HG03469 (cell line): ENCODE results near the gene KRTAP5-5.
"Not testable (repeated sequence)": the region's sequence is repeated elsewhere in the genome, so short reads cannot be mapped to it uniquely, and the experiment has no call there.

Source experiments
- ATAC-seq: cut with Tn5 transposase; IDR thresholded peaks from one replicate; pipeline ENCODE4 v1.9.1; 2021; ENCODE audit warnings: mild to moderate bottlenecking, moderate library complexity, moderate number of reproducible peaks; ENCODE audit not compliant: unreplicated experiment

KRTAP5-5 gene

DNA sequence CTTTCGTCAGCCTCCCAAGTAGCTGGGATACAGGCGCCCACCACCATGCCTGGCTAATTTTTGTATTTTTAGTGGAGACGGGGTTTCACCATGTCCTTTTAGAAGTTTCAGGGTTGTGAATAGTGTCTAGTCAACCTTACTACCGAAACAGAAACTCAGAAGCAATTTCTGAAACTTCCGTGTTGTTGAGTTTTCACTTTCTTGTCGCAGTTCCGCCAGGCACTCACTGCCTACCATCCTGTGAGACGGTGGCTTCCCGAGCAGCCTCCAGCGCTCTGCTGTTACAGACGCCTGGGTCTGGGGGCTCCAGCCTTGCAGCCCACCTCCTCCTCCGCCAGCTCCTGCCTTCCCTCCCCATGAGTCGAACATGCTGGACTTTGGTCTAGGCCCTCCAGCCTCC, 23.7 kb upstream of the KRTAP5-5 start:
- not testable (repeated sequence) for ATAC-seq

DNA sequence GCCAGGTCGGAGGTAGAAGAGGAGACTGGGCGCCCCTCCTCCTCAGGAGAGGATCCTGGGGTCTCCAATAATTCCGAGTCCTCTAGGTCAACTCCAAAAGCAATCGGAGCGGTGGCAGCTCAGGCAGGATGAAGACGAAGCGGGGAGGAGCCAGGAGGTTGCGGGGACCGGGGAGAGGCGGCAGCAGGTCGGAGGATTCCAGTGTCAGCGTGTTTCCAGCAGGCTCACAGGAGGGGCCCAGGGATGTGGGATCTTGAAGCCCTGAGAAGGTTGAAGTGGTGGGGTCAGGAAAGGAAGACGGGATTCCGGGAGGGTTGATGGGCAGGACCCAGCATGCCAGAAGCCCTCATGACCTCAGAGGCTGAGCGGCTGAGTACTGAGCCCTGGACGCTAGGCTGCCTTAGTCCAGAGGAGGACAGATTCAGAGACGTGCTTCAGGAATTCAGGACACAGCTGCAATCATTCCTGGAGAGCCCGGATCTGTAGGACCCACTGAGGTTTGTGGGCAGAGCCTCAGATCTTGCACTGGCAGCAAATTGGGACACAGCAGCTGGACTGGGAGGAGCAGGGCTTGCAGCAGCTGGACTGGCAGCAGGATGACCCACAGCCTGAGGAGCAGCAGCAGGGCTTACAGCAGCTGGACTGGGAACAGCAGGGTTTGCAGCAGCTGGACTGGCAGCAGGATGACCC, 22.3 kb upstream of the KRTAP5-5 start:
- not testable (repeated sequence) for ATAC-seq

DNA sequence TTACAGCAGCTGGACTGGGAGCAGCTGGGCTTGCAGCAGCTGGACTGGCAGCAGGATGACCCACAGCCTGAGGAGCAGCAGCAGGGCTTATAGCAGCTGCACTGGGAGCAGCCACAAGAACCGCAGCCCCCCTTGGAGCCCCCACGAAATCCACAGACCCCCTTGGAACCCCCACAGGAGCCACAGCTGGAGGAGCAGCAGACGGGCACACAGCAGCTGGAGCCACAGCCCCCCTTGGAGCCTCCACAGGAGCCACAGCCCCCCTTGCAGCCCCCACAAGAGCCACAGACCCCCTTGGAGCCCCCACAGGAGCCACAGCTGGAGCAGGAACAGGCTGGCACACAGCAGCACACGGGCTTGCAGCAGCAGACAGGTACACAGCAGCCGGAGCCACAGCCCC, 21.7 kb upstream of the KRTAP5-5 start:
- not testable (repeated sequence) for ATAC-seq

DNA sequence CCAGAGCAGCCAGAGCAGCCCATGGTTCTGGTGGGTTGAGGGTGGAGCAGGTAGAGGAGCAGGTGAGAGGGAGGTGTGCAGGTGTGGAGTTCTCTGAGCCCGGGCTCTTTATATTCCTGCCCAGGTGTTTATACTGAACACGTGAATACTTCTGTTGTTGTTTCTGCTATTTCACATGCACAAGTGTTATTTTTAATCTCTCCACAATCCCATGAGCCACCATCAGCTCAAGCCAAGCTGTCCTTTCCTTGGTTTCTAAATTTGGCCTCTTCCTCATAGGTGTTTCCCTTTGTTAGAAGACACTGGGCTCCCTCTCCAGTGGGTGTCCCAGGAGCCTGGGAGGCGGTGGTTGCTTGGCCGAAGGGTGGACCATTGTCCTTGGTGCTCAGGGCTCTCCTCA, 21.2 kb upstream of the KRTAP5-5 start, which contains the start of gene KRTAP5-3:
Gene KRTAP5-3 (minus strand): TSS at position 101 of the 400 bp plus-strand sequence. CDS start 78 bp downstream, at position 23.
- no peak for ATAC-seq

DNA sequence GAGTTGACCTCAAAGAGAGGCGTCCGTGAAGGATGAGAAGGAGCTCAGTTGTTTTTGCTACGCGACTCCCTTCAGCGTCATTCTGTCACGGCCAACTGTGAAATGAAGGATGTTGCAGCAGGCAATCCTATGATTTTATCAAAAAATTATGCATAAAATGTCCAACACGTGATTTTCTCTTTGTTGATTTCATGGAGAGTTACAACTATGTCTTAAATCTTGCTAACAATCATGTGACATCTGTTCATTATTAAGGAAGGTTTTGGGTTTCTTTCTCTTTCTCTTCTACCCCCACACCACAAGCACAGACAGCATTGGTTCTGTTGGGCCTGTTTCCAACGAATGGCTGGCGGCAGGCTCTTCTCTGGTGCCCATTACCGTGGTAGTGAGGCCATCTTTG, 11.3 kb upstream of the KRTAP5-5 start:
- ATAC-seq: no peak

DNA sequence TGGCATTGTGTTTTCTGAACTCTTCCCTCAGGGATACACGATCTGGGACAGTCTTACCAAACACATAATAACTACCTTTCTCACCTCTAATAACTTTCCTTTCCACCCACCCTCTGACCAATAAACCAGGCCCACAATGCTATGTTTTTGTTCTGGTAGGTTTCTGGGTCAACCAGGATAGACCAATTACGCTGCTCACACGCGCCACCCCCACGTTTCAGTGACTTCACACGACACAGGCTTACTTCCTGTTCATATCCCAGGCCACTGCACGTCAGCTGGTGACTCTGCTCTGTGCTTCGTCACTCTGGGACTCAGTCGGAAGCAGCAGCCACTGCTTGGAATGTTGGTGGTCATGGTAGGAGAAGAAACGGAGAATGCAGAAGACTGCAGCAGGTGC, 10.1 kb upstream of the KRTAP5-5 start:
- no peak for ATAC-seq

DNA sequence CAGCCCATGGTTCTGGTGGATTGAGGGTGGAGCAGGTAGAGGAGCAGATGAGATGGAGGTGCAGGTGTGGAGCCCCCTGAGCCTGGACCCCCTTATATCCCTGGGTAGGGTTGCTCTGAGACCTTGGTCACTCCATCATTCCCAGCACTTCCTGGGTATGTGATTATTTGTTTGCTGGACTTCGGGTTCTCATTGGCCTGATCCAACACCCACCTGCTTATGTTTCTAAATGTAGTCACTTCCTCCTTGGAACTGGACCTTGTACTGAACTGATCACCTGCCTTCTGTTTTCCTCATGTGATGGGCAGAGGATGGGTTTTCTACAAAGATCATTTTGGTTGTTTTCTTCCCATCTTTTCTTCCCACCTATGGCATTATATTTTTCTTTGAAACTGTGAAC, 7.5 kb upstream of the KRTAP5-5 start, which contains the start of gene KRTAP5-4:
Gene KRTAP5-4 (minus strand): TSS at position 53 of the 400 bp plus-strand sequence. CDS start 45 bp downstream, at position 8.
- no peak for ATAC-seq

DNA sequence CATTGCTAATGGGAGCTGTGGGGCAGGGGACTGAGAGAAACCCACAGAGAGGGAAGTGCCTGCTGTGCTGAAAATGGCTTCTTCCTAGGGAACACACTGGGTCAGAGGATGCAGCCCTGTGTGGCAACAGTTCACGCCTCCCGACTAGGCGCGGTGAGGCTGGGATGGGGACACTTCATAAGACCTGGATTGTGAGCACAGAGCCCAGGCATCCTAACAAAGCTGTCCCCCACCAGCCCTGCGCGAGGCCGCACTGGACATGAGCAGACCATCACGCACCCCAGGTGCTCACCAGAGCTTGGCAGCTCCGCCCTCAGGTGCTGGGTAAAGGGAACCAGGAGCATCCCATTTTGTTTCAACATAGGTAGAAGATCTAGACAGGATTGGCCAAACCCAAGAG, 5.9 kb upstream of the KRTAP5-5 start:
- ATAC-seq: no peak

DNA sequence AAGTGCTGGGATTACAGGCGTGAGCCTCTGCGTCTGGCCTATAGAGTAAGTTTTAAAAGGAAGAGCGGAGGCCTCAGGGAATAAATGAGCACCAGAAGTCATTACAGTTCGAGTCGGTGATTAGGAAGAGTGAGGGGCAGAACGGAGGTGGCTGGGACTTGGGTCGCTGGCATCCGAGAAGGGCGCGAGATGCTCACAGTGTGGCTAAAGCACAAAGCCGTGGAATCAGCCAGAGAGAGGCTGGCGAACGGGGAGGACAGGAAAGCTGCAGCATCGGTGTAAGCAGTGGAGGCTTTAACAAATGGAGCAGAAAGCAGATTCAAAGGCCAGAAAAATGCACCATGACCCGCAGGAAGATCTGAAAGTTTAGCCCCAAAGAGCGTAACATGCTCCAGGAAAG, 5.0 kb upstream of the KRTAP5-5 start:
- ATAC-seq: no peak

DNA sequence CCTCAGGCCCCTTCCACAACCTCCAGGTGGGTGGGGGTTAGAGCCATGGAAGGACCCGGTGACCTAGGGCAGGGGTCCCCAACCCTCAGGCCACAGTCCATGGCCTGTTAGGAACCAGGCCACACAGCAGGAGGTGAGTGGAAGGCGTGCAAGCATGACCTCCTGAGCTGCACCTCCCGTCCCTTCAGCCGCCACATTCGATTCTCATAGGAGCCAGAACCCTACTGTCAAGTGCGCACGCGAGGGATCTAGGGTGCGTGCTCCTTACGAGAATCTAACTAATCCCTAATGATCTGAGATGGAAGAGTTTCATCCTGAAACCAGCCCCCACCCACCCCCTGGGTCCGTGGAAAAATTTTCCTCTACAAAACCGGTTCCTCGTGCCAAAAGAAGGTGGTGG, 4.0 kb upstream of the KRTAP5-5 start:
- ATAC-seq: no peak

DNA sequence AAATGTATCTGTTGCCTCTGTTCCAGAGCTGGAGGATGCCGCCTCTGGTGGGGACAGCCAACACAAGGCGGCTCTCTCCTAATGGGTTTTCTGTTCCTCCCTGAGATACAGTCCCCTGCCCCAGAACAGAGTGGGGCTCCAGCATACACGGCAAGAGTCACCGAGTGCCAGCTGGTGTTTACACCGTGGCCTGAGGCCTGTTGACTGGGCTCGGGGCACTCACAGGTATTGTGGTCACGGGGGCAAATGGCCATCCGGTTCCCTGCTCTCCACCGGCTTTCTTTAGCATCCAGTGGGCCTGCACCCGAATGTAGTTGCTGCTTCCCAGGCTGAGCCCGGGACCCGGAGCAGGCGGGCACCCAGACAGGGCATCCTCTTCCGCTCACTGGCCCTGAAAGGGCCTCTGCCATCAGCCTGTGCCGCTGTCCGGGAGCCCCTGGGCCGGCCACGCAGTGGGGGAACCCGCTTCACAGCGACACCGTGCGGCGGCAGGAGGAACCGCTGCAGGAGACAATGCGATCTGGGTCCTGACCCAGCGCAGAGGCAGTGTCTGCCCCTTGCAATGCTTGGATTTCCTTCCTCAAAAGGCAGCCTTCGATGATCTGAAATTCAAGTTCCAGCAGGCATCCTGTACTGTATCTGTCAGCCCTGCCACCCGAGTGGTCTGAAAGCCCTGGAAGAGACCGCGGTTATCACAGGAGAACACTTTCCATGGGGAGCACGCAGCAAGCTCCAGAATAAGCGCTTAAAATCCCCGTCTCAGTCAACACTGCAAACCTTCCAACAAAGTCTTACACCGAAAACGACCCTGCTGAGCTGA, 859 bp upstream of the KRTAP5-5 start:
- no peak for ATAC-seq

DNA sequence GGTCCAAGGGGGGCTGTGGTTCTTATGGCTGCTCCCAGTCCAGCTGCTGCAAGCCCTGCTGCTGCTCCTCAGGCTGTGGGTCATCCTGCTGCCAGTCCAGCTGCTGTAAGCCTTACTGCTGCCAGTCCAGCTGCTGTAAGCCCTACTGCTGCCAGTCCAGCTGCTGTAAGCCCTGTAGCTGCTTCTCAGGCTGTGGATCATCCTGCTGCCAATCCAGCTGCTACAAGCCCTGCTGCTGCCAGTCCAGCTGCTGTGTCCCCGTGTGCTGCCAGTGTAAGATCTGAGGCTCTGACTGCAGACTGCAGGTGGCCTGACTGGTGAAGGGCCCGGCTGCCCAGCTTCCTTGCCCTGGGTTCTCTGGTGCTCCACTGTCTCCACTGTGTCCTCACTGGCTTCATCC, 696 bp downstream of the KRTAP5-5 start:
- ATAC-seq: no peak

DNA sequence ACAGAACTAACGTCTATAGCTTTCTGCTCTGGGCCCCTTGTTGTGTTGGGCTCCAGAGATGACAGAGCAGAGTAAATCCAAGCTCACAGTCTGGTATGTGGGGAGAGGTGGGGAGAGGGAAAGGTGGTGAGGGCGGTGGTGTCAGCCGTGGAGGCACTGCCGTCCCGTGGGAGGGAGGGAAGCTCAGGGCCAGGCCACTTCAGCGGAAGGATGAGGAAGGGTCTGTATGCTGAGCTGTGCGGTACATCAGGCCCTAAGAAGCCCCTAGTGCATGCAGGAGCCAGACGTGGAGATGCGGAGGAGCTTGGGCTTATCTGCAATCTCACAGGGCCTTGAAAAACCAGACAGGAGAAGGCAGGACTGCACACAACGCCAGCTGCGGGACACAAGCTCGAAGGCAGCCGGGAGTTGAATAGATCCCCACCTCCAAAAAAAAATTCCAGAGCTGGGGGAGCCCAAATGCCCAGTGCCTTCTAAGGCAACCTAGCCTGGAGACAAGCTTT, 1.5 kb downstream of the KRTAP5-5 start:
- ATAC-seq: no peak

DNA sequence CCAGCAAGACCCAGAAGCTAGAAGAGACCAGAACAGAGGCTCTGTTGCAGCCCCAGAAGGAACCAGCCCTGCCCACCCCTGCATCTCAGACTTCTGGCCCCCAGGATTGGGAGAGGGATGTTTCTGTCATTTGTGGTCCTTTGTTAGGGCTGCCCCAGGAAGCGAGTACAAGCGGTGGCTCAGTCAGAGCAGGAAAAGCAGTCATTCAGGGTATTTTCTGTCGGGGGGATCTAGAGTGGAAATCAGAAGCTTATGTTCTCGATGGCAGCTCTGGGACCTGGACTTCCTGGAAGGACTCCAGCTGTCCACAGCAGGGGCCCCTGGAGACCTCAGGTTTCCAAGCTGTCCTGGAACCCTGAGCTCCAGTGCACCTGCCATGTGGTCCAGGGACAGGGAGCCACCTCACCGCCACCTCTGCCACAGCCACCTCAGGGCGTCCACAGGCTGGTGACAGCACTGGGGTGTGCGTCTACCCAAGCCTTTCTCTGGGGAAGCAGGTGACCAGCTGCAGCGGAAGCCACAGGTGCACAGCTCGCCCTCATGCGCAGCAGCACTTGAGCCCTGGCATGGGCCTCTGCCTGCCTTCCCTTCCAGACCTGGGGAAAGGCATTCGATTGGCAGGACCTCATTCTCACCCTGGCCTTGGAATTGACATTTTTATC, 2.6 kb downstream of the KRTAP5-5 start:
- no peak for ATAC-seq

DNA sequence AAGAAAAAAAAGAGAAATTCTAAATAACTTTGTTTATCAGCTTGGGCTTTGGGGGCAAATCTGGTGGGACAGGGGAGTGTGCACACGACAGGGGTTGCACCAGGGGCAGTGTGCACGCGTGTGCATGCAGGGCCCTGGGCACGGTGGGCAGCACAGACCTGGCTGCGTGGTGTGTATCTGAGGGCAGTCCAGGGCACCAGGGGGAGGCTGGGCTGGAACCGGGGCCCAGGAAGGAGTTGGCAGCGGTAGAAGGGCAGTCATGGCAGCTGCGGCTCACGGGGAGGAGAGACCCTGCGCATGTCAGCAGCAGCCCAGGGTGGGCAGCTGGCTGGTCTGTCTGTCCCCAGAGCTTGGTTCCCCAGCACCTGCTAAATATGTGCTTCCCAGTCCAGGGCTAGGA, 4.3 kb downstream of the KRTAP5-5 start:
- no peak for ATAC-seq

DNA sequence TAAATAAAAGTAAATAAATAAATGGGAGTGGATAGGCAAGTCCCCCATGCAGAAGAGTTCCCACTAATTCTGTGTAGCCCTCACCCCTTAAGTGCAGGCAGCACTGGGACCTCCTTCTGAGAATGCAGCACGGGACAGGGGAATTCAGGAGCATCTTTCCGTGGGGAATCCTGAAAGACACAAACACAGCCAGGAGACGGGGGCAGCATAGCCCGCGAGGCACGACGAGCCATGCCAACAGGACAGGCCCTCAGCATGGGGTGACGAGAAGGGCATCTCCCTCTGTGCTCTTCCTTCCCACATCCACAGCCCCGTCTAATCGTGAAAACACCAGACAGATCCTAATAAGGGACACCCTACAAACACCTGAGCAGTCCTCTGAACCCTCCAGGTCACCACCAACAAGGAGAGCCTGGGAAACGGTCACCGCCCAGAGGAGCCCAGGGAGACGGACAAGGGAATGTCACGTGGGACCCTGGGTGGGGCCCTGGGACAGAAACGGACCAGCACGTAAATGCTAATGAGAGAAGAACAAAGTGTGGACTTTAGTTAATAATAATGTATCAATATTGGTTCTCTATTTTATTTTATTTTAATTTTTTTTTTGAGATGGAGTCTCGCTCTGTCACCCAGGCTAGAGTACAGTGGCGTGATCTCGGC, 6.8 kb downstream of the KRTAP5-5 start:
- ATAC-seq: no peak

DNA sequence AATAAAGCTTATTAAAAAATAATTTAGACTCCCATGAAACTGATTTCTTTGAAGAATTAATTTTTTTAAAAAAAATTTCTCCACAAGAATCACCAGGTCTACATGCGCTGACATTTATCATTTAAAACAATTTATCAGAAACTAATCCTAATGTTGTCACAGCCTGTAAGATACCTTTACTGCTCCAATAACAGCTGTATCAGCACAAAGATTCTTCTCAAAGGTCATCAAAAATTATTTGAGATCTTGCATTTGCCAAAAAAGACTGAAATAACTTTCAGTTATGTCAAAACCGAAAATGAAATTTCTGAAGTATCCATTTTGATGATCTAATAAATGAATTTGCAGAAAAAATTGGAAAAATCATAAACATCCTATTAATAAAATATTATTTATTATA, 8.1 kb downstream of the KRTAP5-5 start:
- ATAC-seq: no peak

DNA sequence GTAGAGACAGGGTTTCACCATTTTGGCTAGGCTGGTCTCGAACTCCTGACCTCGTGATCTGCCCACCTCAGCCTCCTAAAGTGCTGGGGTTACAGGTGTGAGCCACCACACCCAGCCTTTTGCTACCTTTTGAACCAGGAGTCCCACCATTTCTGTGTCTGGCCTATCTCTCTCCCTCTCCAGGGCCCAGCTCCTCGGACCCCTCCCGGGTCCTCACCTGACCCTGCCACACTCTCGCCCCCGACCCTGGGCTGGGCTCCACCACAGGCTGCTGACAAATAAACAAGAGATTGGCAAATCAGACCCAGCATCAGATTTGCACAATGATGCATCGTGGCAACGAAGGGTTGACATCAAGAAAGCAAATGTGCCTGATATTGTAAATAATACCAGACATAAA, 8.8 kb downstream of the KRTAP5-5 start:
- no peak for ATAC-seq

DNA sequence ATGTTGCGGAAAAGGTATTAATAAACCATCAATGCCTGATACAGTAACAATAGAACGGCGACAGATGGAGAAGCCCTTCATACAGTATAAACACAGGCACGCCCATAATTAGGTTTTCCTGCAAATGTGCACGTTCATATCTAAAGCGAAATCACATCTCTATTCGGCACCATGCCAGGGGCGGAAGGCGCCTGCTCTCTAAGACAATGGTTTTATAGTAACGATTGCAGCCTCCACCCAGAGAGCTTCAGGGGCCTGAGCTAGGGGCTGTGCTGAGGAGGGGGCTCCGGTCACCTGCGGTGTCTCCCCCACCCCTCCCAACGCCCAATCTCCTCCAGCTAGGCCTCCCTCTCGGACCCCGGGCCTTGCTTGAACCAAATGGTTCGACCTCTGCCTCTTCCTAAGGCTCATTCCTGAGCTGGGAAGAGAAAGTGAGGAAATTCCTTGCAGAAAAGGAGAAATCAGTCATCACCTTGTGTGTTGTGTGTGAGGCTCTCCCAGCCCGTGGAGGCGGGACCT, 9.6 kb downstream of the KRTAP5-5 start:
- ATAC-seq: no peak

DNA sequence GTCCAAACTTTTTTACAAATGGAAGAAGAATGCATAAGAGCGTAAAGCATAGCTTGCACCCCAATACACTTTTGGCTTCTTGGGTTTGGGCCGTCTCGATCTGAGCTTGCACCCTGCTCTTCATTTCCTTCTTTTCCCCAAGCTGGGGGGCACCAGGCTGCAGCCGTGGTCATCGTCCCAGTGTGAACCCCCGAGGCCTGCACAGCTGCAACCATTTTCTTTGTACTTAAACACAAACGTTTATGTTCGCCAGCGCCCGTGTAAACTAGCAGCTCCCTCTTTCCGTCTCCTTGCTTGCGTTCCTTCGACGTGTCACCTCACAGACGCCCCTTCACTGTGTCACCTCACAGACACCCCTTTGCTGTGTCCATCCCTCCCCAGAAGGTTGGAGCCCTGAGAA, 10.1 kb downstream of the KRTAP5-5 start:
- ATAC-seq: no peak
